GM20000 (cell line): ENCODE data around the gene GLS2.

Experiments used
- DNase-seq: peaks from one replicate; pipeline ENCODE4 v3.0.0; 2012; ENCODE audit warnings: low spot score
- CTCF ChIP-seq: IDR thresholded peaks from 2 replicates; pipeline ENCODE4 v1.5.1; 2012; ENCODE audit warnings: mild to moderate bottlenecking, control low read depth; ENCODE audit errors: extremely low read depth, missing control alignments

Gene GLS2

GRCh38 chr12:56425193-56425592, 62.8 kb downstream of the GLS2 start:
- DNase-seq, result no peak
- TF ChIP-seq CTCF, result no peak
